ENCODE results near the gene SLC26A11. TPM values are rescaled to one million over a fixed set of nuclear protein-coding genes. Genes with fewer than 3 reads are reported as not detected.
"Not testable (repeated sequence)": the region's sequence is repeated elsewhere in the genome, so short reads cannot be mapped to it uniquely, and the experiment has no call there.

The SLC26A11 gene
- total RNA-seq, 1 donor = 21.9 TPM

DNA sequence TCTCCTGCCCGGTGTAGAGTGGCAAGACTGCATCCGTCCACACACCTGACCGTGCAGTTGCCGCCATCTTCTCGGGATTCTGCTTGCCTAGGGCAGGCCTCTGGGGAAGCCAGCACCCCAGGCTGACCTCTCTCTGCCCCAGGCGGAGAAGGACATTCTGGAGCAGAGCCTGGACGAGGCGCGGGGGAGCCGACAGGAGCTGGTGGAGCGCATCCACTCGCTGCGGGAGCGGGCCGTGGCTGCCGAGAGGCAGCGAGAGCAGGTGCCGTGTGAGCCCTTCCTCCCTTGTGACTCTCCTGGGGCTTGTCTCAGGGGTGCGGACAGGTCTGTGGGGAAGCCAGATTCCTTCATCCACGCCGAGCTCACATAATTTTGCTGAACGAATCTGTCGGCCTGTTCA, 30.6 kb upstream of the SLC26A11 start:
- Histone ChIP-seq H3K4me3 (ENCODE audit: low read length) (no peak overlapping the region), H3K9me3 (ENCODE audit: low read depth, low read length) (no peaks in the 10 kb centered on the region), H3K4me1 (ENCODE audit: insufficient read depth, low read length) (no peaks in the 10 kb centered on the region), H3K27me3 (ENCODE audit: insufficient read depth, low read length) (no peaks in the 10 kb centered on the region)

GRCh38 chr17:80190716-80191115, 29.5 kb upstream of the SLC26A11 start:
- no peaks in the 10 kb centered on the region for H3K4me1 ChIP-seq (ENCODE audit: insufficient read depth, low read length)
- no peak overlapping the region for H3K4me3 ChIP-seq (ENCODE audit: low read length)
- H3K9me3 ChIP-seq (ENCODE audit: low read depth, low read length) = no peaks in the 10 kb centered on the region
- no peaks in the 10 kb centered on the region for H3K27me3 ChIP-seq (ENCODE audit: insufficient read depth, low read length)

- Histone ChIP-seq H3K27me3 (ENCODE audit: insufficient read depth, low read length) (no peaks in the 10 kb centered on the region), H3K9me3 (ENCODE audit: low read depth, low read length) (no peaks in the 10 kb centered on the region), H3K4me1 (ENCODE audit: insufficient read depth, low read length) (no peaks in the 10 kb centered on the region), H3K4me3 (ENCODE audit: low read length) (no peak overlapping the region)
Measured at GRCh38 chr17:80191192-80191591, 29.0 kb upstream of the SLC26A11 start.

DNA sequence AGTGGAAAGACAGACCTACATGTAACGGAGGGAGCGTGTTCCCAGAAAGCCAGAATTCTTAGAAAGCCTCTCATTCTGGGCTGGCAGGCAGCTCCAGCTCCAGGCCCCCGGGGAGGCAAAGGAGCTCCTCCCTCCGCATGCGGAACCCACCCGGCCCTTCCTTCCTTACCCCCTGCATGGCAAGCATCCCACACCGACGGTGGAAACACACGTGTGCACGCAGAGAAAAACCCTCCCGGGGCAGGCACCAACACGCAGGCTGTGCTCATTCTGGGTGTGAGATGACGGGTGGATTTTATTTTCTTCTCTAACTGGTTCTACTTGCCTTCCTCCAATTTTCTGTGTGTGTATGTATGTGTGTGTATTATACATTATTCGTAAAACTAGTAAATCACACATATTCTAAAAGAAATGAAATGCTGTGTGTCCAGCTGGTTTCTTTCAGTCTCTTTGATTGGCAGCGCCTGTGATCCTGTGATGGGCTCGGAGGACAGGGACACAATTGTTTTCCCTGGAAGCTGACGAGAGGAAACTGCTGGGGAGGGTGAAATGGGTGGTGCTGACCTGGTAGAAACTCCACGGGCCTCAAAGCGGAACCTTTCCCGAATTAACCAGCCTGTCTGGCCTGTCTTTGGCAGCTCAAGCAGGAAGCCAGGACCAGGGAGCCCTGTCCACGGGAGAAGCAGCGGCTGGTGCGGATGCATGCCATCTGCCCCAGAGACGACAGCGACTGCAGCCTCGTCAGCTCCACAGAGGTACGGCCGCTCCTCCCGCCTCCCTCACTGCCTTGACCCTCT, 28.2 kb upstream of the SLC26A11 start:
- H3K27me3 ChIP-seq (ENCODE audit: insufficient read depth, low read length) = no peaks in the 10 kb centered on the region
- H3K4me3 ChIP-seq (ENCODE audit: low read length) = no peak overlapping the region
- H3K9me3 ChIP-seq (ENCODE audit: low read depth, low read length) = no peaks in the 10 kb centered on the region
- no peaks in the 10 kb centered on the region for H3K4me1 ChIP-seq (ENCODE audit: insufficient read depth, low read length)

GRCh38 chr17:80195141-80195540, 25.1 kb upstream of the SLC26A11 start:
- Histone ChIP-seq H3K9me3 (ENCODE audit: low read depth, low read length) (no peaks in the 10 kb centered on the region), H3K4me1 (ENCODE audit: insufficient read depth, low read length) (no peaks in the 10 kb centered on the region), H3K4me3 (ENCODE audit: low read length) (no peak overlapping the region), H3K27me3 (ENCODE audit: insufficient read depth, low read length) (no peaks in the 10 kb centered on the region)

GRCh38 chr17:80195671-80196529, 24.3 kb upstream of the SLC26A11 start:
- Histone ChIP-seq H3K4me1 (ENCODE audit: insufficient read depth, low read length) (no peaks in the 10 kb centered on the region), H3K9me3 (ENCODE audit: low read depth, low read length) (no peaks in the 10 kb centered on the region), H3K4me3 (ENCODE audit: low read length) (no peak overlapping the region), H3K27me3 (ENCODE audit: insufficient read depth, low read length) (no peaks in the 10 kb centered on the region)

DNA sequence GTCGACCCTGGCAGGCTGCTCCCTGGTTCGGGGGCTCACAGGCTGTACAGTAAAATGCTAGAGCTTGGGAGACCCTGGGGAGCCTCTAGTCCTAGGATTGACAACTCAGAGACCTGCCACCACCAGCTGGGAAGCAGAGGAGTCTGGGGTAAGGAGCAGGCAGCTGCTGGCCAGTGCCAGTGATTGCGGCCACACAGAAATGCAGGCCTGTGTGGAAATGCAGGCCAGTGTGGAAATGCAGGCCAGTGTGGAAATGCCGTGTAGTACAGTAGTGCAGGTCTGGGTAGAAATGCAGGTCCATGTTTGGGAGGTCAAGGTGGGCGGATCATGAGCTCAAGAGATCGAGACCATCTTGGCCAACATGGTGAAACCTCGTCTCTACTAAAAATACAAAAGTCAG, 23.6 kb upstream of the SLC26A11 start:
- Histone ChIP-seq H3K9me3 (ENCODE audit: low read depth, low read length) (no peaks in the 10 kb centered on the region), H3K4me3 (ENCODE audit: low read length) (no peak overlapping the region), H3K4me1 (ENCODE audit: insufficient read depth, low read length) (no peaks in the 10 kb centered on the region), H3K27me3 (ENCODE audit: insufficient read depth, low read length) (no peaks in the 10 kb centered on the region)

DNA sequence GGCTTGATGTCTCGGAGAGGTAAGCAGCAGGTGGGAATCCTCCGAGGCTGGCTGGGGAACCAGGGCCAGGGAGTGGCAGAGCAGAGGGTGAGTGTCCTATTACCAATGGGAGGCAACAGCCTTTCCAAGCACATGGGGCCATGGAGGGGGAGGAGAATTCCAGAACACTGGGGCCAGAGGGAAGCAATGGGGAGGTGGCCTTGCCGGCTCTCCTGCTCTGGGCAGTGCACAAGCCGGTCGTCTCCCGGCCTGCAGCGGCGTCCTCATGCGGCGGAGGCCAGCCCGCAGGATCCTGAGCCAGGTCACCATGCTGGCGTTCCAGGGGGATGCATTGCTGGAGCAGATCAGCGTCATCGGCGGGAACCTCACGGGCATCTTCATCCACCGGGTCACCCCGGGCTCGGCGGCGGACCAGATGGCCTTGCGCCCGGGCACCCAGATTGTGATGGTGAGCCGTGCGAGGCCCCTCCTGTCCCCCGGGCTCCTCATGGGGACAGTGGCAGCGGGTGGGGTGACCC, 22.0 kb upstream of the SLC26A11 start:
- no peaks in the 10 kb centered on the region for H3K27me3 ChIP-seq (ENCODE audit: insufficient read depth, low read length)
- H3K4me3 ChIP-seq (ENCODE audit: low read length) = no peak overlapping the region
- no peaks in the 10 kb centered on the region for H3K9me3 ChIP-seq (ENCODE audit: low read depth, low read length)
- H3K4me1 ChIP-seq (ENCODE audit: insufficient read depth, low read length) = no peaks in the 10 kb centered on the region

DNA sequence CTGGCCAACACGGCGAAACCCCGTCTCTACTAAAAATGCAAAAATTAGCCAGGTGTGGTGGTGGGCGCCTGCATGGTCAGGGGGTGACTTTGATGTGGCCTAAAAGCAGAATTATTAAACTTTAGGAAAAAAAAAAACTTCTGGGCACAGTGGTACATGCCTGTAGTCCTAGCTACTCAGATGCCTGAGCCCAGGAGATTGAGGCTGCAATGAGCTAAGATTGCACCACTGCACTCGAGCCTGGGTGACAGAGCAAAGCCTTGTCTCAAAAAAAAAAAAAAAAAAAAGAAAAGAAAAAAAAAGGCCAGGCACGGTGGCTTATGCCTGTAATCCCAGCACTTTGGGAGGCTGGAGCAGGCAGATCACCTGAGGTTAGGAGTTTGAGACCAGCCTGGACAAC, 20.9 kb upstream of the SLC26A11 start:
- not testable (repeated sequence) for H3K27me3 ChIP-seq (ENCODE audit: insufficient read depth, low read length); H3K4me3 ChIP-seq (ENCODE audit: low read length); H3K4me1 ChIP-seq (ENCODE audit: insufficient read depth, low read length); H3K9me3 ChIP-seq (ENCODE audit: low read depth, low read length)

GRCh38 chr17:80201446-80201845, 18.8 kb upstream of the SLC26A11 start:
- Histone ChIP-seq H3K4me1 (ENCODE audit: insufficient read depth, low read length) (no peaks in the 10 kb centered on the region), H3K27me3 (ENCODE audit: insufficient read depth, low read length) (no peaks in the 10 kb centered on the region), H3K4me3 (ENCODE audit: low read length) (no peak overlapping the region), H3K9me3 (ENCODE audit: low read depth, low read length) (no peaks in the 10 kb centered on the region)

GRCh38 chr17:80202197-80202596, 18.0 kb upstream of the SLC26A11 start:
- no peak overlapping the region for H3K4me3 ChIP-seq (ENCODE audit: low read length)
- H3K9me3 ChIP-seq (ENCODE audit: low read depth, low read length) = no peaks in the 10 kb centered on the region
- H3K4me1 ChIP-seq (ENCODE audit: insufficient read depth, low read length) = no peaks in the 10 kb centered on the region
- H3K27me3 ChIP-seq (ENCODE audit: insufficient read depth, low read length) = no peaks in the 10 kb centered on the region

GRCh38 chr17:80203471-80203963, 16.7 kb upstream of the SLC26A11 start:
- no peaks in the 10 kb centered on the region for H3K4me1 ChIP-seq (ENCODE audit: insufficient read depth, low read length)
- H3K4me3 ChIP-seq (ENCODE audit: low read length) = no peak overlapping the region
- no peaks in the 10 kb centered on the region for H3K9me3 ChIP-seq (ENCODE audit: low read depth, low read length)
- H3K27me3 ChIP-seq (ENCODE audit: insufficient read depth, low read length) = no peaks in the 10 kb centered on the region

DNA sequence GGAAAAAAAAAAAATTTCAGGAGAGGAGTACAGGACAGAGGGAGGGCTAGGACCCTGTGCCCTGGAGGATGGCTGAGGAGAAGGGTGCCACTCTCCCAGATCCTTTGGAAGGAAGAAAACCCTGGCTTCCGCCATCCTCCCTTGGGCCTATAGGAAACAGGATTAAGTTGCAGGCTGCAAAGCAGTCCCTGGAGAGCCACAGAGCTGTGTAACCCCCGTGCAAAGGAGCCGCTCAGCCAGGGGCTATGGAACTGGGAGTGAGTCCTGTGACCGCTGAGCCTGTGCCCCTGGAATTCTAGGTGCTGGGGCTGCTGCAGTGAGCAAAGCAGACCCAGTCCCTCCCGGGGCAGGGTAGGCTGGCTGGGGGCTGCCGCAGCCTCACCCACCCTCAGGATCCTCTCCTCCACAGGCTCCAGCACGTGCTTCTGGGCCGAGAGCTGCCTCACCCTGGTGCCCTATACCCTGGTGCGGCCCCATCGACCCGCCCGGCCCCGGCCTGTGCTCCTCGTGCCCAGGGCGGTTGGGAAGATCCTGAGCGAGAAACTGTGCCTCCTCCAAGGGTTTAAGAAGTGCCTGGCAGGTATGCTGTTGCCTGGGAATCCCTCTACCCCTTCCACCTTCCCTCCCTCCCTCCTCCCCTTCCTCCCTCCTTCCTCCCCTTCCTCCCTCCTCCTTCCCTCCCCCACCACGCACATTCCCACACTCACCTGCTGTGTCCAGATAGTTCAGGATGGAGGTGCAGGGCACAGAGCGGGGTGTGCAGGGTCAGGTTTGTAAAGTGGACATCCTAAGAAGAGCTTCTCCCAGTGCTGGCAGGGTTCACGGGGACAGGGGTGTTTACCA, 15.4 kb upstream of the SLC26A11 start:
- H3K4me1 ChIP-seq (ENCODE audit: insufficient read depth, low read length) = no peaks in the 10 kb centered on the region

DNA sequence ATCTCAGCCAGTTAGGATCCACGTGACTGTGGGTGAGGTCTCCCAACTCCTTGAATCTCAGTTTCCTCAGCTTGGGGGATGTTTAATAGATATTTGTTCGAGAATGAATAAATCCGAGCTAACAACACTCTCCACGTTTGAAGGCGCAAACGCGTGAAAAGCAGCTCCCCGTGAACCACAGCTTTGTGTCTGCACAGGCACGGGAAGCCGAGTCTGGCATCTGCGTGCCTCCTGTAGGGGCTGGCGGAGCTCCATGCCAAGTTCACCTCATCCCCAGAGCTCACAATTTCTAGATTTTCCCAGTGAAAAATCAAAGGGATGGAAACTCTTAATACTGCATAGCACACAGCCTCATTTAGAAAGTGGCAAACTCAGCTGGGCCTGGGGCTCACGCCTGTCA, 14.4 kb upstream of the SLC26A11 start:
- Histone ChIP-seq H3K27me3 (ENCODE audit: insufficient read depth, low read length) (no peaks in the 10 kb centered on the region), H3K4me3 (ENCODE audit: low read length) (no peak overlapping the region), H3K4me1 (ENCODE audit: insufficient read depth, low read length) (no peaks in the 10 kb centered on the region), H3K9me3 (ENCODE audit: low read depth, low read length) (no peaks in the 10 kb centered on the region)

More for the DNA sequence above, 15.4 kb upstream of the SLC26A11 start:
- H3K4me3 ChIP-seq (ENCODE audit: low read length) = no peak overlapping the region
- no peaks in the 10 kb centered on the region for H3K27me3 ChIP-seq (ENCODE audit: insufficient read depth, low read length)
- no peaks in the 10 kb centered on the region for H3K9me3 ChIP-seq (ENCODE audit: low read depth, low read length)
